ENCODE results near the gene LRRC8B. TPM values are rescaled to one million over a fixed set of nuclear protein-coding genes. Genes with fewer than 3 reads are reported as not detected.

Gene LRRC8B
- total and polyA plus RNA-seq, 9 of the 15 experiments (the other 6 are each of a cell fraction or from before 2014, with no cell fraction given): 4.3 to 43.7 (median 14.4) TPM

DNA sequence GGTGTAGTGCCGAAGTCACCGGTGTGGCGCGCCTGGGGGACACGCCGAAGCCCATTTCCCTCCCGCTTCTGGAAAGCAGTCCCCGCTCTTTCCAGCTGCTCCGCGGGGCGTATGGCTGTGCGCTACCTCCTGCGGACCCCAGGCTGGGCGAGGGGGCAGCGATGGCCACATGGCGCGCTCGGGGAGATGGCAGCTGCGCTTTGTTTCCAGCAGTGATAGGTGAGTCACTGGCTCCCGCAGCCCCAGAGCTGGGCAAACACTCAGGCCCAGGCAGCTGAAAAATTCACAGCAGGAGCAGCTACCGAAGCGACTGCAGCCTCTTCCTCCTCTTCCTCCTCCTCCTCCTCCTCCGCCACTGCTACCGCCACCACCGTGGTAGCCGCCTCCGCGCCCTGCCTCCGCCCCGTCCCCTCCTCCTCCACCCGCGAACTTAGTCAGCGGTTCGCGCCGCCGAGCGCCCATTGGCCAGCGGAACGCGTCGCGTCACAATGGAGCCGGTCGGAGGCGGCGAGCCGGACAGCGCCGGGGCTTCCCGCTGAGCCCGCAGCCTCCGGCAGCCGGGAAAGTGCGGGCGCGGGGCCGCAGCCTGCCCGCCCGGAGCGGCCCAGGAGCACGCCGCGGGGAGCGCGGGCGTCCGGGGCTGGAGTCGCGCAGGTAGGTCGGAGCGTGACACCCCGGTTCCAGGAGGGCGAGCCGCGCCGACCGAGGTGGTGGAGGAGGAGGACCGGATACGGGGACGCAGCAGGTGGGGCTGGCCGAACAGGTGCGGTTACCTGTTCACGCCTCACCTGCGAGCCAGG lies at the start of gene LRRC8B (continued):
- TF ChIP-seq, protein P1, sequence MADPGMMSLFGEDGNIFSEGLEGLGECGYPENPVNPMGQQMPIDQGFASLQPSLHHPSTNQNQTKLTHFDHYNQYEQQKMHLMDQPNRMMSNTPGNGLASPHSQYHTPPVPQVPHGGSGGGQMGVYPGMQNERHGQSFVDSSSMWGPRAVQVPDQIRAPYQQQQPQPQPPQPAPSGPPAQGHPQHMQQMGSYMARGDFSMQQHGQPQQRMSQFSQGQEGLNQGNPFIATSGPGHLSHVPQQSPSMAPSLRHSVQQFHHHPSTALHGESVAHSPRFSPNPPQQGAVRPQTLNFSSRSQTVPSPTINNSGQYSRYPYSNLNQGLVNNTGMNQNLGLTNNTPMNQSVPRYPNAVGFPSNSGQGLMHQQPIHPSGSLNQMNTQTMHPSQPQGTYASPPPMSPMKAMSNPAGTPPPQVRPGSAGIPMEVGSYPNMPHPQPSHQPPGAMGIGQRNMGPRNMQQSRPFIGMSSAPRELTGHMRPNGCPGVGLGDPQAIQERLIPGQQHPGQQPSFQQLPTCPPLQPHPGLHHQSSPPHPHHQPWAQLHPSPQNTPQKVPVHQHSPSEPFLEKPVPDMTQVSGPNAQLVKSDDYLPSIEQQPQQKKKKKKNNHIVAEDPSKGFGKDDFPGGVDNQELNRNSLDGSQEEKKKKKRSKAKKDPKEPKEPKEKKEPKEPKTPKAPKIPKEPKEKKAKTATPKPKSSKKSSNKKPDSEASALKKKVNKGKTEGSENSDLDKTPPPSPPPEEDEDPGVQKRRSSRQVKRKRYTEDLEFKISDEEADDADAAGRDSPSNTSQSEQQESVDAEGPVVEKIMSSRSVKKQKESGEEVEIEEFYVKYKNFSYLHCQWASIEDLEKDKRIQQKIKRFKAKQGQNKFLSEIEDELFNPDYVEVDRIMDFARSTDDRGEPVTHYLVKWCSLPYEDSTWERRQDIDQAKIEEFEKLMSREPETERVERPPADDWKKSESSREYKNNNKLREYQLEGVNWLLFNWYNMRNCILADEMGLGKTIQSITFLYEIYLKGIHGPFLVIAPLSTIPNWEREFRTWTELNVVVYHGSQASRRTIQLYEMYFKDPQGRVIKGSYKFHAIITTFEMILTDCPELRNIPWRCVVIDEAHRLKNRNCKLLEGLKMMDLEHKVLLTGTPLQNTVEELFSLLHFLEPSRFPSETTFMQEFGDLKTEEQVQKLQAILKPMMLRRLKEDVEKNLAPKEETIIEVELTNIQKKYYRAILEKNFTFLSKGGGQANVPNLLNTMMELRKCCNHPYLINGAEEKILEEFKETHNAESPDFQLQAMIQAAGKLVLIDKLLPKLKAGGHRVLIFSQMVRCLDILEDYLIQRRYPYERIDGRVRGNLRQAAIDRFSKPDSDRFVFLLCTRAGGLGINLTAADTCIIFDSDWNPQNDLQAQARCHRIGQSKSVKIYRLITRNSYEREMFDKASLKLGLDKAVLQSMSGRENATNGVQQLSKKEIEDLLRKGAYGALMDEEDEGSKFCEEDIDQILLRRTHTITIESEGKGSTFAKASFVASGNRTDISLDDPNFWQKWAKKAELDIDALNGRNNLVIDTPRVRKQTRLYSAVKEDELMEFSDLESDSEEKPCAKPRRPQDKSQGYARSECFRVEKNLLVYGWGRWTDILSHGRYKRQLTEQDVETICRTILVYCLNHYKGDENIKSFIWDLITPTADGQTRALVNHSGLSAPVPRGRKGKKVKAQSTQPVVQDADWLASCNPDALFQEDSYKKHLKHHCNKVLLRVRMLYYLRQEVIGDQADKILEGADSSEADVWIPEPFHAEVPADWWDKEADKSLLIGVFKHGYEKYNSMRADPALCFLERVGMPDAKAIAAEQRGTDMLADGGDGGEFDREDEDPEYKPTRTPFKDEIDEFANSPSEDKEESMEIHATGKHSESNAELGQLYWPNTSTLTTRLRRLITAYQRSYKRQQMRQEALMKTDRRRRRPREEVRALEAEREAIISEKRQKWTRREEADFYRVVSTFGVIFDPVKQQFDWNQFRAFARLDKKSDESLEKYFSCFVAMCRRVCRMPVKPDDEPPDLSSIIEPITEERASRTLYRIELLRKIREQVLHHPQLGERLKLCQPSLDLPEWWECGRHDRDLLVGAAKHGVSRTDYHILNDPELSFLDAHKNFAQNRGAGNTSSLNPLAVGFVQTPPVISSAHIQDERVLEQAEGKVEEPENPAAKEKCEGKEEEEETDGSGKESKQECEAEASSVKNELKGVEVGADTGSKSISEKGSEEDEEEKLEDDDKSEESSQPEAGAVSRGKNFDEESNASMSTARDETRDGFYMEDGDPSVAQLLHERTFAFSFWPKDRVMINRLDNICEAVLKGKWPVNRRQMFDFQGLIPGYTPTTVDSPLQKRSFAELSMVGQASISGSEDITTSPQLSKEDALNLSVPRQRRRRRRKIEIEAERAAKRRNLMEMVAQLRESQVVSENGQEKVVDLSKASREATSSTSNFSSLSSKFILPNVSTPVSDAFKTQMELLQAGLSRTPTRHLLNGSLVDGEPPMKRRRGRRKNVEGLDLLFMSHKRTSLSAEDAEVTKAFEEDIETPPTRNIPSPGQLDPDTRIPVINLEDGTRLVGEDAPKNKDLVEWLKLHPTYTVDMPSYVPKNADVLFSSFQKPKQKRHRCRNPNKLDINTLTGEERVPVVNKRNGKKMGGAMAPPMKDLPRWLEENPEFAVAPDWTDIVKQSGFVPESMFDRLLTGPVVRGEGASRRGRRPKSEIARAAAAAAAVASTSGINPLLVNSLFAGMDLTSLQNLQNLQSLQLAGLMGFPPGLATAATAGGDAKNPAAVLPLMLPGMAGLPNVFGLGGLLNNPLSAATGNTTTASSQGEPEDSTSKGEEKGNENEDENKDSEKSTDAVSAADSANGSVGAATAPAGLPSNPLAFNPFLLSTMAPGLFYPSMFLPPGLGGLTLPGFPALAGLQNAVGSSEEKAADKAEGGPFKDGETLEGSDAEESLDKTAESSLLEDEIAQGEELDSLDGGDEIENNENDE (IDR thresholded peaks at IDR 0.05; ENCODE audit: low read depth, low read length): no peak
- TF ChIP-seq, protein P2, sequence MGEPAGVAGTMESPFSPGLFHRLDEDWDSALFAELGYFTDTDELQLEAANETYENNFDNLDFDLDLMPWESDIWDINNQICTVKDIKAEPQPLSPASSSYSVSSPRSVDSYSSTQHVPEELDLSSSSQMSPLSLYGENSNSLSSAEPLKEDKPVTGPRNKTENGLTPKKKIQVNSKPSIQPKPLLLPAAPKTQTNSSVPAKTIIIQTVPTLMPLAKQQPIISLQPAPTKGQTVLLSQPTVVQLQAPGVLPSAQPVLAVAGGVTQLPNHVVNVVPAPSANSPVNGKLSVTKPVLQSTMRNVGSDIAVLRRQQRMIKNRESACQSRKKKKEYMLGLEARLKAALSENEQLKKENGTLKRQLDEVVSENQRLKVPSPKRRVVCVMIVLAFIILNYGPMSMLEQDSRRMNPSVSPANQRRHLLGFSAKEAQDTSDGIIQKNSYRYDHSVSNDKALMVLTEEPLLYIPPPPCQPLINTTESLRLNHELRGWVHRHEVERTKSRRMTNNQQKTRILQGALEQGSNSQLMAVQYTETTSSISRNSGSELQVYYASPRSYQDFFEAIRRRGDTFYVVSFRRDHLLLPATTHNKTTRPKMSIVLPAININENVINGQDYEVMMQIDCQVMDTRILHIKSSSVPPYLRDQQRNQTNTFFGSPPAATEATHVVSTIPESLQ (CRISPR knock-in tag; IDR thresholded peaks at IDR 0.05): no peak; the same call in 1 of the 2 replicates
- no peak for TF ChIP-seq YBX1 (IDR thresholded peaks at IDR 0.05)
- TF ChIP-seq RNF219 (CRISPR knock-in tag; IDR thresholded peaks at IDR 0.05): no peak
- no peak for TF ChIP-seq LARP7 (IDR thresholded peaks at IDR 0.05)
- TF ChIP-seq WHSC1 (IDR thresholded peaks at IDR 0.05; ENCODE audit: low read length): no peak
- TF ChIP-seq ZNF584 (CRISPR knock-in tag; IDR thresholded peaks at IDR 0.05; ENCODE audit: low read depth): no peak
- no peak for TF ChIP-seq RBM22 (IDR thresholded peaks at IDR 0.05; ENCODE audit: low read depth, low read length, poor library complexity, severe bottlenecking)
- peak; percentile 34; the same call in 1 of the 2 replicates for TF ChIP-seq TOE1 (IDR thresholded peaks at IDR 0.05; ENCODE audit: borderline replicate concordance)
- TF ChIP-seq TOE1 (CRISPR knock-in tag; IDR thresholded peaks at IDR 0.05; ENCODE audit: borderline replicate concordance, low read depth): peak; percentile 99
- peak; percentile 68 for TF ChIP-seq FIP1L1 (IDR thresholded peaks at IDR 0.05; ENCODE audit: low read depth, low read length, poor library complexity, severe bottlenecking)
